DND-41 (cell line): ENCODE results near the gene RASSF8.

Experiments
- EZH2 ChIP-seq: IDR thresholded peaks from 3 replicates; pipeline ENCODE4 v1.6.1; 2012; ENCODE audit warnings: borderline replicate concordance, low read depth, mild to moderate bottlenecking, moderate library complexity, low read length, inconsistent platforms; ENCODE audit not compliant: severe bottlenecking
- TF ChIP-seq, protein P1 (sequence below): IDR thresholded peaks from 2 replicates; pipeline ENCODE4 v1.5.1; 2012; ENCODE audit warnings: borderline replicate concordance, low read length, moderate library complexity, mild to moderate bottlenecking; ENCODE audit not compliant: poor library complexity, severe bottlenecking; ENCODE audit errors: extremely low read depth

DNA sequence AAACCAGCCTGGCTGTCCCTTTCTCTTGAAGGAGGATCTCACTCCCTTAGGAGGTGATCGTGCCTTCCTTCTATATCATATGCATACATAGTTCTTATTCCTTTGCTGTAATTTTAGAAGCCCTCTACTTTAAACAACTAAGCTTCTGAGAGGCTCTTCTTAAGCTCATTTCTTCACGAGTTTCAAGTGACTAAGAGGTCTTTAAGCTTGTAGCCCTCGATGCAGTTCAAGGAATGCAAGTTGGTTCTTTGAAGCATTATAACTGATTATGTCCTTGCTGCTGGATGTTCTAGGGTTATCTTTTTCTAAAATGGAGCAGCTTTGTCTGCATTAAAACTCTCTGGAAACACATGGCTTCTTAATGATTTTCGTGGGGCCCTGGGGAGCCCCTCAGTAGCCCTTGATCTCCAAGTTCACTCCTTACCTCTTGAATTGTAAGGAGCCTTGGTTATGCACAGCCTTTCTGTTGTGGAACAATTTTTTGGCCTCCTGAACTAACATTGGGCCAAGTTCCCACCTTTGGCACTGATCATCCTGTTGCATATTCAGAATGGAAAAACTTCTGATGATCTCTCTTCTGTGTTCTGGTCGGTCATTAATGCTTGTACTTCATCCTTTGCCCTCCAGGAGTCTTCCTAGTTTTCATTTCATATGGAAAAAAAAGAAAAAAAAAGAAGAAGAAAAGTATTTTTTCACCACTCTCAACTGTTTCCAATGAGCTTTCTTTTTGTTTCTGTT lies 12.6 kb downstream of the RASSF8 start:
- TF ChIP-seq EZH2 = no peak
- TF ChIP-seq, protein P1, sequence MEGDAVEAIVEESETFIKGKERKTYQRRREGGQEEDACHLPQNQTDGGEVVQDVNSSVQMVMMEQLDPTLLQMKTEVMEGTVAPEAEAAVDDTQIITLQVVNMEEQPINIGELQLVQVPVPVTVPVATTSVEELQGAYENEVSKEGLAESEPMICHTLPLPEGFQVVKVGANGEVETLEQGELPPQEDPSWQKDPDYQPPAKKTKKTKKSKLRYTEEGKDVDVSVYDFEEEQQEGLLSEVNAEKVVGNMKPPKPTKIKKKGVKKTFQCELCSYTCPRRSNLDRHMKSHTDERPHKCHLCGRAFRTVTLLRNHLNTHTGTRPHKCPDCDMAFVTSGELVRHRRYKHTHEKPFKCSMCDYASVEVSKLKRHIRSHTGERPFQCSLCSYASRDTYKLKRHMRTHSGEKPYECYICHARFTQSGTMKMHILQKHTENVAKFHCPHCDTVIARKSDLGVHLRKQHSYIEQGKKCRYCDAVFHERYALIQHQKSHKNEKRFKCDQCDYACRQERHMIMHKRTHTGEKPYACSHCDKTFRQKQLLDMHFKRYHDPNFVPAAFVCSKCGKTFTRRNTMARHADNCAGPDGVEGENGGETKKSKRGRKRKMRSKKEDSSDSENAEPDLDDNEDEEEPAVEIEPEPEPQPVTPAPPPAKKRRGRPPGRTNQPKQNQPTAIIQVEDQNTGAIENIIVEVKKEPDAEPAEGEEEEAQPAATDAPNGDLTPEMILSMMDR = no peak
